NK-92 (cell line): ENCODE measurements around the gene OAT.

Source experiments
- DNase-seq: peaks from one replicate; lab custom pipeline; 2025; ENCODE audit not compliant: unreplicated experiment; lab: John Stamatoyannopoulos, UW

Gene OAT

DNA sequence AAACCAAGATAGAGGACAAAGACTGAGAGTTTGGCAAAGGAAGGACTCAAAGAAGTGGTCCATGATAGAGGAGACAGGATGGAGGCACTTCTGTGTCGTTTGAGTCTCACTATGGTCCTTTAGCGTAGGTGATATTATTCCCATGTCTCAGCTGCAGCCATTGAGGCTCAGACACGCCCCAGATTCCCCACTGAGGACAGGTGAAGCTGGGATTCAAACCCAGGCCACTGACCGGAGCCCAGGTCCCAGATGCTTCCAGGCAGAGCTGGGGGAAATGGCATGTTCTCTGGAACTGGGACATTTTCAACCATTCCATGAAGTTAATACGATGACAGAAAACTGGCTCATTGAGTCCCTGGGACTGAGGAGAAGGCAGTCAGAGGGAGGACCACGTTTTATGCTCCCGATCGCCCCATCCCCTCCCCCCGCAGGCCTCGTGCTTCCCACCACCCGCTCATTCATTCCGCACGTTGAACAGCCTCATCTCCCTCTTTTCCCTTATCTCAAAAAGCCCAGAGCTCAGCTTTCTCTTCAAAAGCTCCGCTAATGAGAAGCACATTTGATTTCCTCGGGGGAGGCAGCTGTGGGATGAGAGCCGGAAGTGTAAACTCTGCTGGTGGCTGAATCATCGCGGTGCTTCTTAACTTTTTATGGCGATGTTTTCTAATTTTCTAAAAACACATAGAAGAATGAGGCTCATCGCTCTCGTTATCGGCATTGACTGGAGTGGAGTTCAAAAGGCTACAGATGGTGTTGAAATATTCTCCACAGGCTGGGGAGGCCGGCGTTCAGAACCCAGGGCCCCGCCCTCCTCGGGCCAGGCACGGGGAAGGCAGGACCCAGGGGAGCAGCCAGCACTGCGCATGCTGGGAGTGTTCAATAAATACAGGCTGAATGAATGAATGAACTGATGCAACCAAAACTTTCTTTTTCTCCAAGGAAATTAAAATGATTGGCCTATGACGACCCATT lies 64.0 kb downstream of the OAT start:
- no peak for DNase-seq

DNA sequence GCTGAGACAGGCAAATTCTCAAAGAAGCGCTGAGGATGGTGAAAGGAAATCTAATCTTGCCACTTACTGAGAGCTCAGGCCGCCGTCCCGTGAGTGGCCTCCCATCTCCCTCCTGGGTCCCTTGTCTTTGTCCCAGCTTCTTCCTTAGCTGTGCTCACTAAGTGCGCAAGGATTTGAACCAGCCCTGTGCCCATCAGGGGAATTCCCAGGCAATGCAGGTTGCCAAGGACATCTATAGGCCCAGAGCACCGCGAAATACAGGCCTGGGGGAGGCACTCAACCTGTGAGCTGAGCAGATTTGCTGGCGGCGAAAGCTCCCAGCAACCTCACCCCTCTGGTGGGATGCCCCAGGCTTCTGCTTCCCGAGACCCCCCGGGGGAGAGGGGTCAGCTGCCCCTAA lies 64.8 kb downstream of the OAT start:
- no peak for DNase-seq

DNA sequence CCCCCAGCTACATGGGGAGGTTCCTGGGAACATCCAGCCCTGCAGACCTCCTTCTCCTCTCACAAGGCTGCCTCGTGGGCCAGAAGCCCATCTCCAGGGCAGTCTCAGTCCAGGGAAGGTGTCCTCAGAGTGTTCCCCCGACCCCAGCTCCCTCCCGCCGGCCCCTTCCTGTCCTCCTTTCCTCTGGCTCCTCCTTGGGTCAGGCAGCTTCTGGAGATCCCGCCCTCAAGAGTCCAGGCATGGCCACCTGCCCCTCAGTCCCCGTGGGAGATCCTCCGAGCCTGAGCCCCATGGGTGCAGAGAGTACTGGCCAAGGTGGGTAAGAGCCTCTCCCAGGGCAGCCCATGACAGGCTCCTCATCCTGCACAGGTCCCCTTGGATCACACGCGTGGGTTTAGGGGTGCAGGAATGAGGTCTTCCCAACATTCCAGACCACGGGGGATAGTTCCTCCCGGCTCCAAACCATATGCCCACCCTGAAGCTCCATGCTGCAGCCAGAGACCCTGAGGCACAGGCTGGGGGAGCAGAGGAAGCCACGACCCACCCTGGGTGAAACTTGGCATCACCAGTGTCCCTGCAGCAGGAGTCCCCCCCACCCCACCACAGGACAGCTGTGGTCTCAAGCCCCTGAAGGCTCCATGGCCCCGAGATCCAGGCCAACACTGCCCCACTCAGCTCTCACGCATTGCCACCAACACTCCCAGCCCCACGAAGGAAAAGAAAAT lies 65.5 kb downstream of the OAT start:
- DNase-seq, result no peak

DNA sequence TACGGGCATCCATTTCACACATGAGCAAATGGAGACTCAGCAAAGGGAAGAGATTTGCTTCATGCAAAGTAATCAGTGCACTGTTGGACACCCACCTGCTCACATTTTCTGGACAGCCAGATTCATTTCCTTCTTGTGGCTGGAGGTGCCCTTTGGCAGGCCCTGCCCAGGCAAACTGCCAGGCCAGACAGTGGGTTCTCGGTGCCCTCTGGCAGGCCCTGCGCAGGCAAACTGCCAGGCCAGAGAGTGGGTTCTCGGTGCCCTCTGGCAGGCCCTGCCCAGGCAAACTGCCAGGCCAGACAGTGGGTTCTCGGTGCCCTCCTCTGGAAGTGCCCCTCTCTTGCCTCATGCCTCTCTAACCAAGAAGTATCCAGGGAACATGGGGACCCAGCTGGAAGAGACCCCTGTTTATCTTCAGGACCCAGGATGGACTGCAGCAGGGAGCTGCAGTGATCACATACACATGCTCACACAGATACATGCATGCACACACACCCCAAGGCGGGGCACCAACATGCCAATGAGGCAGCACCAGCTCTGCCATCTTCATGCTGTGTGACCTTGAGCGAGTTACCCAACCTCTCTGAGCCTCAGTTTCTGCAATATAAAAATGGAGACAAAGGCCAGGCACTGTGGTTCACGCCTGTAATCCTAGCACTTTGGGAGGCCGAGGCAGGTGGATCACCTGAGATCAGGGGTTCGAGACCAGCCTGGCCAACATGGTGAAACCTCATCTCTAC lies 67.1 kb downstream of the OAT start:
- DNase-seq, result no peak

DNA sequence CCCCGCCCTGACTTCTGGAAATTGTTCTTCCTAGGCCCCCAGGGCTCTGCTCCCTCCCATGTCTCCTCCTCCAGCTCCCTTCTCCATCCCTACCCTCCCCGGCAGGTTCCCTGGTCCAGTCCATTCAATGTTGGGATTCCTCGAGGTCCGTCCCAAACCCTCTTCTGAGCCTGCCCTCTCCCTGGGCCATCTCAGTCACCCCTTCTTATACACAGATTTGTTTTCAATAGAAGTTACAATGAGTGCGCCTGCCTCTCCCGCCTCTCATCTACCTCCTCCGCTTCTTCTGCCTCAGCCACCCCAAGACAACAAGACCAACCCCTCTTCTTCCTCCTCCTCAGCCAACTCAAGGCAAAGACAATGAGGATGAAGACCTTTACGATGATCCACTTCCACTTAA lies 67.9 kb downstream of the OAT start:
- no peak for DNase-seq

DNA sequence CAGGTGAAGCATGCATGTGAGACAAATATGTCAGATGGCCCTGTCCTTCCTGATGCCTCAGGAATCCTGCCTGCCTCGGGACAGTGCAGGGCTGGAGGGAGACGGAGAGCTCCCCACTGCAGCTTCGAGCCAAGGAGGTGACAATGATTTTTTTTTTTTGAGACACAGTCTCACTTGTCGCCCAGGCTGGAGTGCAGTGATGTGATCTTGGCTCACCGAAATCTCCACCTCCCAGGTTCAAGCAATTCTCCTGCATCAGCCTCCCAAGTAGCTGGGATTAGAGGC lies 68.8 kb downstream of the OAT start:
- DNase-seq, result no peak

DNA sequence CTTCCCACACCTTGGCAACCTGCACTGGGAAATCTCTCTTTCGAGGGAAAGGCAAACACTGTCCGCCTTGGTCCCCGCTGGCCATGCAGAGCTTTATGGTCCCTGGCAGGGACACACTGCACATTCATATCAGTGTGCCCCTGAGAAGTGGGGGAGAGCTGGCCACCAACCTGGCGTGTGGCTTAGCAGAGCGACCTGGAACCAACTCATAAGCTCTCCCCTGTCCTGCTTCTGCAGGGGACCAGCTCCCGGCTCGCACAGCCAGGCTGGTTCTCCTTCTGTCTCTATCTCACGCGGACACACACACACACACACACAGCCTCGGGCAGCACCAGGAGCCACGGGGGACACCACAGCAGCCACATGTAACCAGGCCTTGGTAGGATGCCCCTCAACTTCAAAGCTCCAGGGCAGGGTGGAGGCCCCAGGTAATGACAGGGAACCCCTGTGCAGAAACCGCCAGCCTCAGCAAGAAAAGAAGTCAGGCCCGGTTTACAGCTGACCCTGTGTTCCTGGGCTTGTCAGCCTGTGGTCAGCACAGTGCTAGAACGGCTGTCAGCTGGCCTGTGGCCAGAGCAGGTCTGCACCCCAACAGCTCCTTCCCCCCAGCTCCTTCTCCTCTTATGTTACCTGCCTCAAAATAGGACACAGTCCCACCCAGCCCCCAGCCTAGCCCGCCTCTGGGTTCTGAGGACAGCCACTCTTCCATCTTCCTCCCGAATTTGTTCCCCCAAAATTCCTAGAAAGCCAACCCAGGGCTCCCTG lies 69.3 kb downstream of the OAT start:
- DNase-seq, result no peak

DNA sequence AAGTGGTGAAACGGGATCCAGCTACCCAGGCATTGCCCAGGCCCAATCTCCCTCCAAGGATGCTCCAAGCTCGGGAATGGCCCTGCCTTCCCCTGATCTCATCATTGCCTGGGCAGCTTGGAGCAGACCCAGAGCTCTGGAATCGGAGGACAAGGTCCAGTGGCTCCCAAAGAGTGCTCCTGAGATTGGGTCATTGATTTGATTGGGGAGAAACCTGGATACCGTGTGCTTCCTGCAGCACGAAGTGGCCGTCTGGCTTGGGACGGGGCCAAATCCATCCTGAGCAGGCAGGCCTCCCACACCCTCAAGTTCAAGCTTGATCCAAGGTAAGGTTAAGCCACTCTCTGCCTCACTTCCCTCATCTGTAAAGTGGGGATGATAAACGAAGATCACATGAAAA lies 69.9 kb downstream of the OAT start:
- DNase-seq, result no peak

DNA sequence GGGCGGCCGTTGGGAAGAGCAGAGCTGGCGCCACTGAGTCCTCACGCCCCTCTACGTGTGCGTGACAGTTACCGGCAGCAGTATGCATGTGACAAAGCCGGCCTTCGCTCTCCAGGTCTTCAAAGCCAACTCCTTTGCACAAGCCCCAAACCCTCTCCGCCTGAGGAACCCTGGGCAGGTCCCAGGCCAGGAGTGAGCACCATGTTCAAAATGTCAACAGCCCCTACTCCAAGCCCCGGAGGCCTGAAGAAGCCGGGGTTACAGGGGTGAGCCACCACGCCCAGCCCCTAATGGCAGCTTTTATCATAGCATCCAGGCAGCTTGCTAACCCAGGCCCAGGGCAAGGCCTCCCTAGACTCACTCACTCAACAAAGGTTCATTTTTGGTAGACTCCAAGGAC lies 70.8 kb downstream of the OAT start:
- DNase-seq, result no peak
